ENCODE results near the gene LRIG1. TPM values are rescaled to one million over a fixed set of nuclear protein-coding genes. Genes with fewer than 3 reads are reported as not detected.
A peak's percentile ranks its signal among the peaks of the same experiment; 100 is the strongest.

Gene LRIG1
- total and polyA plus RNA-seq, 2 of the 8 experiments (the other 6 are each of a cell fraction or from before 2014, with no cell fraction given): 78.1 to 88.7 TPM

GRCh38 chr3:66432767-66433521 lies 67.9 kb downstream of the LRIG1 start:
- H3K56ac ChIP-seq (replicated peaks; ENCODE audit: insufficient read length, low read depth, low read length): no peak overlapping the region
- H3K4ac ChIP-seq (replicated peaks; ENCODE audit: insufficient read length, low read depth, low read length): no peak overlapping the region
- FAIRE-seq (no peak), DNase-seq (ENCODE audit: low read depth in 1 of 2, low spot score in 2 of 2) (no peak)
- H2AFZ ChIP-seq (ENCODE audit: low read length): no peak overlapping the region
- H3K27ac ChIP-seq (ENCODE audit: low read depth, low read length): no peak overlapping the region
- H3K9ac ChIP-seq (replicated peaks in 1 of 4; ENCODE audit: extremely low read depth in 1 of 4, low read depth in 3 of 4, low read length in 3 of 4): no peak overlapping the region
- H3K18ac ChIP-seq (ENCODE audit: extremely low read depth, low read length): no peak overlapping the region
- peaks cover 9 to 100% of the 10 kb centered on the region in 2 experiments for H3K79me2 ChIP-seq (ENCODE audit: control insufficient read depth in 1 of 2, insufficient read depth in 2 of 2, low read length in 2 of 2)
- no peak overlapping the region for H2BK120ac ChIP-seq (replicated peaks; ENCODE audit: low read depth, low read length)
- no peak overlapping the region for H3K14ac ChIP-seq (ENCODE audit: insufficient read length)
- H2BK15ac ChIP-seq (ENCODE audit: low read length): no peak overlapping the region
- H4K20me1 ChIP-seq (replicated peaks in 1 of 2; ENCODE audit: control insufficient read depth in 1 of 2, insufficient read depth in 2 of 2, low read length in 2 of 2): peaks cover 31 to 46% of the 10 kb centered on the region in 2 experiments
- H3K4me3 ChIP-seq (ENCODE audit: extremely low read depth in 1 of 4, insufficient read depth in 2 of 4, low read depth in 3 of 4, low read length in 4 of 4): no peak overlapping the region
- H3K9me3 ChIP-seq (ENCODE audit: insufficient read depth in 2 of 2, low read depth in 1 of 2, low read length in 1 of 2): no peaks in the 10 kb centered on the region
- H4K5ac ChIP-seq (ENCODE audit: insufficient read length, low read depth, low read length): no peak overlapping the region
- peaks cover 6 to 29% (median 28%) of the 10 kb centered on the region in 4 experiments for H3K4me1 ChIP-seq (replicated peaks in 1 of 4; ENCODE audit: control insufficient read depth in 3 of 4, insufficient read depth in 4 of 4, low read length in 3 of 4)
- H2BK5ac ChIP-seq (ENCODE audit: low read depth, low read length): no peak overlapping the region
- no peak overlapping the region for H2BK20ac ChIP-seq (ENCODE audit: low read length)
- no peak overlapping the region for H4K8ac ChIP-seq (ENCODE audit: extremely low read depth, insufficient read depth, low read length)
- no peak overlapping the region for H2BK12ac ChIP-seq (ENCODE audit: low read depth, low read length)
- ChIA-PET POLR2A (ENCODE audit: partially characterized antibody) (interaction anchor here (1.0 kb wide), 1 partner anchor 10 kb away, joined by 5 read pairs; no protein-coding TSS in a partner anchor), CTCF (ENCODE audit: partially characterized antibody) (interaction anchor here (1.0 to 3.3 kb wide), 2 partner anchors 25 to 66 kb away, joined by 3 to 14 read pairs; no protein-coding TSS in a partner anchor)
- TF ChIP-seq RAD21 (IDR thresholded peaks at IDR 0.05 in 1 of 2, conservative IDR thresholded peaks at IDR 0.05 in 1 of 2; ENCODE audit: low read depth in 2 of 2, low read length in 2 of 2) (no peak), POLR2AphosphoS5 (IDR thresholded peaks at IDR 0.05; ENCODE audit: low read depth, low read length) (0 out of 2 replicates have a peak, but pooled peaks have one; percentile 20), HDAC6 (IDR thresholded peaks at IDR 0.05; ENCODE audit: low read depth, low read length) (no peak), RBBP5 (IDR thresholded peaks at IDR 0.05; ENCODE audit: borderline replicate concordance, low read depth, low read length) (no peak), E2F6 (IDR thresholded peaks at IDR 0.05) (no peak), KDM4A (IDR thresholded peaks at IDR 0.05; ENCODE audit: low read depth, low read length, severe bottlenecking) (no peak), GTF2F1 (IDR thresholded peaks at IDR 0.05; ENCODE audit: borderline replicate concordance, low read depth, low read length) (no peak), TBP (IDR thresholded peaks at IDR 0.05; ENCODE audit: low read depth, low read length) (no peak)
- H3K23ac ChIP-seq (ENCODE audit: insufficient read length): no peak overlapping the region
- no peak overlapping the region for H2AK5ac ChIP-seq (ENCODE audit: low read depth, low read length)
- peaks cover 27% of the 10 kb centered on the region for H3K79me1 ChIP-seq (ENCODE audit: low read depth, low read length)
- H3K27me3 ChIP-seq (replicated peaks in 1 of 4; ENCODE audit: control insufficient read depth in 3 of 4, extremely low read depth in 1 of 4, insufficient read depth in 3 of 4, low read length in 3 of 4): no peaks in the 10 kb centered on the region
- H3K36me3 ChIP-seq (ENCODE audit: control insufficient read depth in 2 of 4, insufficient read depth in 4 of 4, low read length in 3 of 4): peaks cover 0 to 4% (median 2%) of the 10 kb centered on the region in 4 experiments; a peak in 2 of 8 replicates
- H4K91ac ChIP-seq (replicated peaks; ENCODE audit: insufficient read length, low read length): no peak overlapping the region
- H3K4me2 ChIP-seq (ENCODE audit: insufficient read depth in 1 of 2, low read depth in 2 of 2, low read length in 2 of 2): no peak overlapping the region
- H3K23me2 ChIP-seq (ENCODE audit: low read depth, low read length): no peaks in the 10 kb centered on the region
- WGBS, 2 experiments (ENCODE audit: extremely low coverage in 1 of 2, insufficient coverage in 1 of 2, insufficient read length in 1 of 2, insufficient replicate concordance in 2 of 2, low coverage in 1 of 2, low lambda C conversion rate in 2 of 2, missing lambda C conversion rate in 1 of 2): 88% methylated on average over 9 of the region's 9 CpGs; no CpG with 5 or more reads in 1 of the 2 experiments
